ENCODE results near the gene SEMA6A. TPM values are rescaled to one million over a fixed set of nuclear protein-coding genes. Genes with fewer than 3 reads are reported as not detected.
A peak's percentile ranks its signal among the peaks of the same experiment; 100 is the strongest.

SEMA6A gene
- total and polyA plus RNA-seq, 2 of the 13 experiments (the other 11 are each of a cell fraction or from before 2014, with no cell fraction given), result 5.1 to 6.5 TPM

GRCh38 chr5:116532762-116533525, 41.7 kb downstream of the SEMA6A start (continued):
- TF ChIP-seq, protein P1, sequence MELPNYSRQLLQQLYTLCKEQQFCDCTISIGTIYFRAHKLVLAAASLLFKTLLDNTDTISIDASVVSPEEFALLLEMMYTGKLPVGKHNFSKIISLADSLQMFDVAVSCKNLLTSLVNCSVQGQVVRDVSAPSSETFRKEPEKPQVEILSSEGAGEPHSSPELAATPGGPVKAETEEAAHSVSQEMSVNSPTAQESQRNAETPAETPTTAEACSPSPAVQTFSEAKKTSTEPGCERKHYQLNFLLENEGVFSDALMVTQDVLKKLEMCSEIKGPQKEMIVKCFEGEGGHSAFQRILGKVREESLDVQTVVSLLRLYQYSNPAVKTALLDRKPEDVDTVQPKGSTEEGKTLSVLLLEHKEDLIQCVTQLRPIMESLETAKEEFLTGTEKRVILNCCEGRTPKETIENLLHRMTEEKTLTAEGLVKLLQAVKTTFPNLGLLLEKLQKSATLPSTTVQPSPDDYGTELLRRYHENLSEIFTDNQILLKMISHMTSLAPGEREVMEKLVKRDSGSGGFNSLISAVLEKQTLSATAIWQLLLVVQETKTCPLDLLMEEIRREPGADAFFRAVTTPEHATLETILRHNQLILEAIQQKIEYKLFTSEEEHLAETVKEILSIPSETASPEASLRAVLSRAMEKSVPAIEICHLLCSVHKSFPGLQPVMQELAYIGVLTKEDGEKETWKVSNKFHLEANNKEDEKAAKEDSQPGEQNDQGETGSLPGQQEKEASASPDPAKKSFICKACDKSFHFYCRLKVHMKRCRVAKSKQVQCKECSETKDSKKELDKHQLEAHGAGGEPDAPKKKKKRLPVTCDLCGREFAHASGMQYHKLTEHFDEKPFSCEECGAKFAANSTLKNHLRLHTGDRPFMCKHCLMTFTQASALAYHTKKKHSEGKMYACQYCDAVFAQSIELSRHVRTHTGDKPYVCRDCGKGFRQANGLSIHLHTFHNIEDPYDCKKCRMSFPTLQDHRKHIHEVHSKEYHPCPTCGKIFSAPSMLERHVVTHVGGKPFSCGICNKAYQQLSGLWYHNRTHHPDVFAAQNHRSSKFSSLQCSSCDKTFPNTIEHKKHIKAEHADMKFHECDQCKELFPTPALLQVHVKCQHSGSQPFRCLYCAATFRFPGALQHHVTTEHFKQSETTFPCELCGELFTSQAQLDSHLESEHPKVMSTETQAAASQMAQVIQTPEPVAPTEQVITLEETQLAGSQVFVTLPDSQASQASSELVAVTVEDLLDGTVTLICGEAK (IDR thresholded peaks at IDR 0.05), result no peak
- TF ChIP-seq, protein P1 (CRISPR knock-in tag; IDR thresholded peaks at IDR 0.05), result no peak
- TF ChIP-seq TBX2 (CRISPR knock-in tag; IDR thresholded peaks at IDR 0.05; ENCODE audit: borderline replicate concordance), result peak; percentile 99

Data from HepG2 (cell line).